GM21528 (cell line): ENCODE measurements around the gene LMBR1.
"Not testable (repeated sequence)": the region's sequence is repeated elsewhere in the genome, so short reads cannot be mapped to it uniquely, and the experiment has no call there.

ENCODE experiments used
- ATAC-seq: cut with Tn5 transposase; IDR thresholded peaks from one replicate; pipeline ENCODE4 v1.9.1; 2021; ENCODE audit warnings: mild to moderate bottlenecking, moderate library complexity; ENCODE audit not compliant: unreplicated experiment, low FRiP score

Gene LMBR1

GRCh38 chr7:156722043-156722826 lies 170.7 kb downstream of the LMBR1 start:
- no peak for ATAC-seq

DNA sequence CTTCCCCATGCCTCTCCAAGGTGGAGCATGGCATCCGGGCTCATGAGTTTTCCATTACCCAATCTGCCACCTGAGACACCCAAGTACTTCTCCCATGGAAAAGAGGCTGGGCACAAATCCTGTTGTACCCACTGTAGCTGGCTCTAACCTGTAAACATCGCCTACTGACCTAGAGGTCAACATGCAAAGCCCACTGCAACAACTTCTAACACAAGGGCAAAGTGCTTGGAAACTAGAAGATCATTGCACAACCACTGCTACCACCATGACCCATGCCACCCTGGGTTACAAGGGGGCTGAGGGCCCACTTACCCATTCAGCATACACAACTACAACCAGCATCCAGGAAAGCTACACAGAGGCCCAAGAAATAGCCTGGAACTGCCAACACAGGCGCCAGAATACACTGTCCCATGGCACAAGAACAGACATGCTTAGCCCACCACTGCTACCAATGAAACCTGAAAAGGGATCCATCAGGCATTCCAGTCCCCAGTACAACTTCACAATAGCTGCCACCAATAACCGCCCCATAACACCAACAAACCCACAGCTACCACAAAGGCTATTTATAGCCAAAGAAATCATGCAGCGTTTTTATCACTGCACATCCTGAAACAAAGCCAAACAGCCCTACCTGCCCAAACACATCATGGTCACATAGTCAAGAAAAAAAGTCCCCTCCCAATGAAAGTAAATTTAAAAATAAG lies 189.1 kb downstream of the LMBR1 start:
- no peak for ATAC-seq

DNA sequence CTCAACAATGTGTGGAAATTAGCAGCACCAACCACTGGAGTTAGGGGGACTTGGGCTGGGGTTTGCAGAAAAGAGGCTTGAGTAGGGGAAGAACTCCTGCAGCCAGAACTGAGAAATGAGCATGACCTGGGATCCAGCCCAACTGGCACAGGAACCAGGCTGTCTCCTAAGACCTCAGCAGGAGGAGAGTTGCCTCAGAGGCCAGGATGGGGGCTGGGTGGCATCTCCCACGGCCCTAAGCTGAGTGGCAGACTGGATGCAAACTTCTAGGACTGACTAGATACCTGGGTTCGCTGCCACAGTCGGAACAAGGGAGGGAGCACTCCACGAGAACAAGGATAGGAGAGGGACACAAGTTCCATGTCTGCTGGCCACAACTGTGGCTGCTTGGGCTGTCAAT lies 189.8 kb downstream of the LMBR1 start:
- no peak for ATAC-seq

DNA sequence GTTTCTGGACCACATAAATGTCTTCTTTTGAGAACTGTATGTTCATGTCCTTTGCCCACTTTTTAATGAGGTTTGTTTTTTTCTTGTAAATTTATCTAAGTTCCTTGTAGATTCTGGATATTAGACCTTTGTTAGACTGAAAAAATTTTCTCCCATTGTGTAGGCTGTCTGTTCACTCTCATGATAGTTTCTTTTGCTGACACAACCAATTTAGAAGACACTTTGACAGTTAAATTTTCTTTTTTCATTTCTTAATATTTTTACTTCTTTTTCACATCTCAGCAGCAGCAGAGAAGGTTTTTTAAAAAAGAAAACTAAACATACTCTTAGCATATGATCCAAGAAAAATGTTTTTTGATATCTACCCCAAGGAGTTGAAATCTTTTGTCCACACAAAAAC lies 190.6 kb downstream of the LMBR1 start:
- ATAC-seq: no peak

GRCh38 chr7:156701787-156702186 lies 191.2 kb downstream of the LMBR1 start:
- ATAC-seq: not testable (repeated sequence)

DNA sequence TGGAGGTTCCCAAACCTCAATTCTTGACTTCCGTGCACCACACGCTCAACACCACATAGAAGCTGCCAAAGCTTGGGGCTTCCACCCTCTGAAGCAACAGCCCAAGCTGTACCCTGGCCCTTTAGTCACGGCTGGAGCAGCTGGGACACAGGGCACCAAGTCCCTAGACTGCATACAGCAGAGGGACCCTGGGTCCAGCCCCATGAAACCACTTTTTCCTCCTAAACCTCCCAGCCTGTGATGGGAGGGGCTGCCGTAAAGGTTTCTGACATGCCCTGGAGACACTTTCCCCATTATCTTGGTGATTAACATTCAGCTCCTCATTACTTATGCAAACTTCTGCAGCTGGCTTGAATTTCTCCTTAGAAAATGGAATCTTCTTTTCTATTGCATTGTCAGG lies 194.5 kb downstream of the LMBR1 start:
- not testable (repeated sequence) for ATAC-seq

DNA sequence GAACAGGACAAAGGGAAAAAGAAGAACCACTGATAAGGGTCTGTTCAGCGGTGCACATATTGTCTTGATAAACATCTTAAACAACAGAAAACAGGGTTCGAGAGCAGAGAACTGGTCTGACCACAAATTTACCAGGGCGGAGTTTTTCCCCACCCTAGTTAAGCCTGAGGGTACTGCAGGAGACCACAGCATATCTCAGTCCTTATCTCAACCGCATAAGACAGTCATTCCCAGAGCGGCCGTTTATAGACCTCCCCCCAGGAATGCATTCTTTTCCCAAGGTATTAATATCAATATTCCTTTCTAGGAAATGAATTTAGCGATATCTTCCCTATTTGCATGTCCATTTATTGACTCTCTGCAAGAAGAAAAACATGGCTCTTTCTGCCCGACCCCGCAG lies 195.7 kb downstream of the LMBR1 start:
- not testable (repeated sequence) for ATAC-seq

DNA sequence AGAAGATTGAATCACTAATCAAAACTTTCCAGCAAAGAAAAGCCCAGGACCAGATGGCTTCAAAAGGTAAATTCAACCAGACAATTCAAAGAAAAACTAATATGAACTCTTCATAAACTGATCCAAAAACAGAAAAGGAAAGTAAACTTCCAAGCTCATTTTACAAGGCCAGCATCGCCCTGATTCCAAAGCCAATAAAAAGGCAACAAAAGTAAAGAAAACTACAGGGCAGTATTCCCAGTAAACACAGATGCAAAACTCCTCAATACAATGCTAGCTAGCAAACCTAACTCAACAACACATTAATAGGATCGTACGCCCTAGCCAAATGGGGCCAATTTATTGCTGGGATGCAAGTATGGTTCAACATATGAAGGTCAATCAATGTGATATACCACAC lies 199.4 kb downstream of the LMBR1 start:
- ATAC-seq: no peak

GRCh38 chr7:156692849-156693248 lies 200.1 kb downstream of the LMBR1 start:
- ATAC-seq: no peak

- no peak for ATAC-seq
These were observed 201.2 kb downstream of the LMBR1 start for GRCh38 chr7:156691764-156692163.

GRCh38 chr7:156684661-156685060 lies 208.3 kb downstream of the LMBR1 start:
- no peak for ATAC-seq

- no peak for ATAC-seq
These were observed 208.7 kb downstream of the LMBR1 start for GRCh38 chr7:156684251-156684650.

DNA sequence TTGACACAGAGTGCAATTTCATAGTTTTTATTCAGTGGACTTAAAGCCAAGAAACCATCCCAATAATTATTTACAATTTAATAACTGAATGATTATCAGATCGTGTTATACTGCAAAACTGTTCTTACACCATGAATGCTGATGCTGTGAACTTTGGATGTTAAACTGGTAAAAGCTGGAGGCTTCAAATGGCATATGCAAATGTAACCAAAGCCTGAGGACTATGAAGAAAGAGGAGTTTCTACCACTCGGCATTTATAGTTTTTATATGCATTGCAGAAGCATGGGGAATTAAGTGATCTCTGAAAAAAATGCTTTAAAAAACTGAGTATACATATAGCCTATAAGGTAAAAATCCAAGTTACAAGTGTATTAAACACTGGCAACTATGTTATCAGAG lies 210.1 kb downstream of the LMBR1 start:
- no peak for ATAC-seq

- no peak for ATAC-seq
These were observed 212.7 kb downstream of the LMBR1 start for GRCh38 chr7:156680281-156680680.

- ATAC-seq: no peak
These were observed 215.5 kb downstream of the LMBR1 start for GRCh38 chr7:156677374-156678054.

GRCh38 chr7:156676263-156676662 lies 216.7 kb downstream of the LMBR1 start:
- no peak for ATAC-seq

GRCh38 chr7:156675721-156676120 lies 217.3 kb downstream of the LMBR1 start:
- no peak for ATAC-seq

DNA sequence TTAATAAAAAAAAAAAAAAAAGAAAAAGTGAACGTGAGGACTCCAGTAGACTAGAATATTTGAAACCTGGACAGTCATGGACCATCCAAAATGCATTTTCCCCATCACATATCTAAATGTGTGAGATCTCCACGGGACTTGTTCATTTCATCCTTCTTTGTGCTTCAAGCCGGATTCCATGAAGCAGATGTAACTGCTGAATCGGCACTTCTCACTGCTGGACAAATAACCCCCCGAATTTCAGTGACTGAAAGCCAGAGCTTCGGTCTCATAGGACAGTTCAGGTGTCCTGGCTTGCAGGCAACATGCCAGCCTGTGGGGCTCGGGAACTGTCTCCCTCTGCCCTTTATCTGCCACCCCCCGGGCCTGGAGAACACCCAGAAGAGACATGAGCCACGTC lies 219.1 kb downstream of the LMBR1 start:
- ATAC-seq: no peak

DNA sequence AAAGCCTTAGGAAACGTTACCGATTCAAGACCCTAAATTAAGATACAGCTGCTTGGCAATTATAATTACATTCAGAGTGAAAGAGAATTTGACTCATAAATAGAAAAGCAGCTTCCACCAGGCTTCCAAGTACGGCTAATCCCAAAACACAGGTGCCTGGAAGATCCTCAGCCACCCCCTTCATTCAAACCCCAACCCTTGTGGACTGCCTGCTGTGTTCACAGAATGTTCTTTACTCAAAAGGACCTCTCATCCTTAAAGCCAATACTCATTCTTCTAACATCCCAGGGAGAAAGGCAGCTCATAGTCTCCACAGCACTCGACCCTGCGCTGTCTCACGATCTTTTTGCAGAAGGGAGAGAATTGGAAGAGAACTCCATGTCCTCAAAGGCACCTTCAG lies 219.5 kb downstream of the LMBR1 start:
- ATAC-seq: no peak

DNA sequence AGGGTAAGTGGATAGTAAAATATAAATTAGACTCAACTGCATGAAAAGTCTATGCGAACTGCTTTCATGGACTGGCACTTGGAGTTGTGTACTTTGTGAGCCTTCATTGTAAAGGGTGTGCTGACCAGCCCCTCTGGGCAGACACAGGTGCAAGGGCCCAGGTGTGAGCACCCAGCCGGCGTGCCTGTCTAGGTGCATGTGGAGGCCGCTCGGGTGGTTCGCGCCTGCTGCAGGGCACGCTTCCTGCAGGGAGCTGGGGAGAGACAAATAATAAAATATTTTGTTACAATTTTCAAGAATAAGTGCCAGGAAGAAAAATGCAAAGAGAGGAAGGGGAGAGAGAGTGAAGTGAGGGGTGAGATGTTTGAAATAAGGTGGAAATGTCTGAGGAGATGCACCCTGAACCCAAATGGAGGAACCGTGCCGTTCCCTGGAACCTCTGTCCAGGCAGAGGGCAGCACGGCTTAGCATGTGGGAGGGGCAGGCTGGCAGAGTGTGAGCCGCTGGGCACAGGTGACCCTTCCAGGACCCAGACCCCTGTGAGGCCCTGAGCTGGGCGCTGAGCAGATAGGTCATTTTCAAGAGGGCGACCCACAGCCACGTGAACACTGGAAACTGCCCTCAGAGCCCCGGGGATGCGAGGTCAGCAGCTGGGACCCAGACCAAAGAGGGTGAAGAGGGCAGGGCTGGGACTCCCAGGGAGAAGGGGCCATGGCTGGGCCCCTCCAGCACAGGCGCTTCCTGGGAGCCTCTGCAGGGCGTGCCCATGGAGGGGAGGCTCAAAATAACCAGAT lies 223.8 kb downstream of the LMBR1 start:
- ATAC-seq: no peak
